T follicular helper cell (primary cell): Measurements from ENCODE around the gene RUNX1.
"Not testable (repeated sequence)": the region's sequence is repeated elsewhere in the genome, so short reads cannot be mapped to it uniquely, and the experiment has no call there.

Experiments
- DNase-seq: peaks from one replicate; pipeline ENCODE4 v3.0.0-alpha.2; 2020; ENCODE audit warnings: low read depth

The RUNX1 gene

GRCh38 chr21:34969423-34970166 lies 79.5 kb downstream of the RUNX1 start:
- DNase-seq = no peak

- no peak for DNase-seq
These were observed 80.4 kb downstream of the RUNX1 start for GRCh38 chr21:34968414-34969333.

- DNase-seq = no peak
These were observed 81.4 kb downstream of the RUNX1 start for GRCh38 chr21:34967509-34968289.

- not testable (repeated sequence) for DNase-seq
These were observed 82.2 kb downstream of the RUNX1 start for GRCh38 chr21:34966881-34967280.

GRCh38 chr21:34965200-34966174 lies 83.6 kb downstream of the RUNX1 start:
- no peak for DNase-seq

- DNase-seq = no peak
These were observed 86.4 kb downstream of the RUNX1 start for GRCh38 chr21:34962586-34963222.

- DNase-seq = no peak
These were observed 87.0 kb downstream of the RUNX1 start for GRCh38 chr21:34962136-34962535.

GRCh38 chr21:34960687-34961086 lies 88.4 kb downstream of the RUNX1 start:
- no peak for DNase-seq

GRCh38 chr21:34959607-34960006 lies 89.5 kb downstream of the RUNX1 start:
- no peak for DNase-seq

- no peak for DNase-seq
These were observed 91.1 kb downstream of the RUNX1 start for GRCh38 chr21:34958040-34958439.

GRCh38 chr21:34956416-34957316 lies 92.4 kb downstream of the RUNX1 start:
- no peak for DNase-seq

GRCh38 chr21:34953950-34954349 lies 95.2 kb downstream of the RUNX1 start:
- no peak for DNase-seq

- DNase-seq = no peak
These were observed 96.4 kb downstream of the RUNX1 start for GRCh38 chr21:34952701-34953100.

- DNase-seq = not testable (repeated sequence)
These were observed 97.2 kb downstream of the RUNX1 start for GRCh38 chr21:34951868-34952267.

- no peak for DNase-seq
These were observed 98.1 kb downstream of the RUNX1 start for GRCh38 chr21:34950980-34951379.

GRCh38 chr21:34949499-34949898 lies 99.6 kb downstream of the RUNX1 start:
- no peak for DNase-seq

- DNase-seq = no peak
These were observed 100.1 kb downstream of the RUNX1 start for GRCh38 chr21:34949030-34949429.

GRCh38 chr21:34948157-34948556 lies 100.9 kb downstream of the RUNX1 start:
- DNase-seq = no peak

GRCh38 chr21:34946916-34947534 lies 102.1 kb downstream of the RUNX1 start:
- DNase-seq = no peak
